Heart left ventricle (tissue), 16 donors: Measurements from ENCODE around the gene PADI1. TPM values are rescaled to one million over a fixed set of nuclear protein-coding genes. Genes with fewer than 3 reads are reported as not detected.

Experiments
- ATAC-seq, 4 donors: fragments of 200-7000 bp; cut with Tn5 transposase; one replicate each; pipeline ENCODE4 v1.9.1; 2020 to 2022; ENCODE audit warnings: moderate library complexity in 4 of 4, mild to moderate bottlenecking in 3 of 4, moderate number of reproducible peaks in 1 of 4
- DNase-seq, 5 donors: peaks; one replicate each; pipeline ENCODE4 v3.0.0-alpha.2; 2020
- H3K27ac ChIP-seq, 12 donors: fragments of 200-600 bp; sonication (generic) in 4 of 12; one replicate each; pipeline versions ENCODE4 v1.5.0 to v1.8.0; 2016 to 2022; ENCODE audit warnings: mild to moderate bottlenecking in 2 of 12
- H3K27me3 ChIP-seq, 9 donors: fragments of 200-600 bp; sonication (generic) in 2 of 9; one replicate each; pipeline versions ENCODE4 v1.5.1 to v1.8.0; 2016 to 2022; ENCODE audit warnings: mild to moderate bottlenecking in 3 of 9
- H3K36me3 ChIP-seq, 9 donors: fragments of 200-600 bp; sonication (generic) in 2 of 9; one replicate each; pipeline versions ENCODE4 v1.5.0 to v1.8.0; 2018 to 2022; ENCODE audit warnings: mild to moderate bottlenecking in 2 of 9
- H3K4me1 ChIP-seq, 12 donors: fragments of 200-600 bp; sonication (generic) in 4 of 12; one replicate each; pipeline versions ENCODE4 v1.5.0 to v1.8.0; 2016 to 2022; ENCODE audit warnings: mild to moderate bottlenecking in 3 of 12
- H3K4me3 ChIP-seq, 12 donors: fragments of 200-600 bp; sonication (generic) in 4 of 12; one replicate each; pipeline versions ENCODE4 v1.5.0 to v1.8.0; 2017 to 2022; ENCODE audit warnings: mild to moderate bottlenecking in 9 of 12, moderate library complexity in 4 of 12
- H3K9me3 ChIP-seq, 12 donors: fragments of 200-600 bp; sonication (generic) in 4 of 12; one replicate each; pipeline versions ENCODE4 v1.5.0 to v1.8.0; 2016 to 2022; ENCODE audit warnings: mild to moderate bottlenecking in 1 of 12
- POLR2A ChIP-seq, 2 donors: fragments of 450-650 bp; IDR thresholded peaks; one replicate each; pipeline ENCODE4 v1.6.1; 2017; ENCODE audit warnings: antibody characterized with exemption in 2 of 2, mild to moderate bottlenecking in 2 of 2, moderate library complexity in 2 of 2
- WGBS, 4 donors: extraction: QIAGEN DNeasy Blood & Tissue Kit in 2 of 4; methylation state at CpG; one replicate each; pipeline versions ENCODE4 v1.1.5 to v1.1.7; 2013 to 2018; 5-methylcytosine and 5-hydroxymethylcytosine counted together
- intact Hi-C, 10 donors: fragments of 100-400 bp; cut with DNase I; formaldehyde crosslinking; loops; one replicate each; pipeline versions ENCODE4 v1.11.1 to v1.14.2; 2022
- polyA plus RNA-seq, 2 donors: library from polyadenylated mRNA; stranded (reverse); fragments of 200-250 nt; gene quantifications; one replicate each; pipeline ENCODE4 v1.2.3, GENCODE V29; 2013
- total RNA-seq, 9 donors: library from RNA; depleted of rRNA in 2 of 9; stranded (reverse); fragments of >200 nt in 2 of 9; fragmentation: NEBNext Ultra II Directional in 3 of 9; extraction: Animal tissue kit (Norgen Biotek cat#: 25700) in 3 of 9; gene quantifications; one replicate each; pipeline versions ENCODE4 v1.1.0 to v1.2.4, GENCODE V29; 2016 to 2023
- TF ChIP-seq, protein P1 (sequence below), 12 donors: fragments of 200-600 bp; sonication (generic) in 4 of 12; IDR thresholded peaks; one replicate each; pipeline versions ENCODE4 v1.5.0 to v1.8.0; 2018 to 2022; ENCODE audit warnings: antibody characterized with exemption in 12 of 12, mild to moderate bottlenecking in 5 of 12
- donor health status: ischemic (EF 13 %, LVEDD 7.1; RV severe dilation, severe dysfunction).
- donor health status: healthy with polysubstance abuse.
- donor health status: DM: no; HTN: yes; CAD: no.
- donor health status: DM: no; HTN: no; CAD: no.
- donor health status: ischemic (EF 25% LVEDD 6.9; RV normal size, moderate dysfunction).
- donor health status: ischemic (EF 25% LVEDD 5.7; RV mildly dilated, moderate dysfunction).
- donor health status: healthy.
- donor health status: DM: yes; HTN: yes; CAD: no.
- donor health status: ischemic (EF 35%, LVEDD 5.7; RV mildly dilated, moderate dysfunction).
- donor health status: nonischemic (EF 11% LVEDD 7.7; RV severe dilation, severe dysfunction).
- donor health status: DM: yes; HTN: yes; CAD: no.
- donor health status: PGD.
- donor health status: ischemic (EF 29% LVEDD 5.4; RV normal size, mild dysfunction).
- donor health status: nonischemic (EF 23%, LVEDD 6.1; RV moderate dilation, normal function).

PADI1 gene
- total and polyA plus RNA-seq, 11 donors: 0.04 TPM; not detected in 10

DNA sequence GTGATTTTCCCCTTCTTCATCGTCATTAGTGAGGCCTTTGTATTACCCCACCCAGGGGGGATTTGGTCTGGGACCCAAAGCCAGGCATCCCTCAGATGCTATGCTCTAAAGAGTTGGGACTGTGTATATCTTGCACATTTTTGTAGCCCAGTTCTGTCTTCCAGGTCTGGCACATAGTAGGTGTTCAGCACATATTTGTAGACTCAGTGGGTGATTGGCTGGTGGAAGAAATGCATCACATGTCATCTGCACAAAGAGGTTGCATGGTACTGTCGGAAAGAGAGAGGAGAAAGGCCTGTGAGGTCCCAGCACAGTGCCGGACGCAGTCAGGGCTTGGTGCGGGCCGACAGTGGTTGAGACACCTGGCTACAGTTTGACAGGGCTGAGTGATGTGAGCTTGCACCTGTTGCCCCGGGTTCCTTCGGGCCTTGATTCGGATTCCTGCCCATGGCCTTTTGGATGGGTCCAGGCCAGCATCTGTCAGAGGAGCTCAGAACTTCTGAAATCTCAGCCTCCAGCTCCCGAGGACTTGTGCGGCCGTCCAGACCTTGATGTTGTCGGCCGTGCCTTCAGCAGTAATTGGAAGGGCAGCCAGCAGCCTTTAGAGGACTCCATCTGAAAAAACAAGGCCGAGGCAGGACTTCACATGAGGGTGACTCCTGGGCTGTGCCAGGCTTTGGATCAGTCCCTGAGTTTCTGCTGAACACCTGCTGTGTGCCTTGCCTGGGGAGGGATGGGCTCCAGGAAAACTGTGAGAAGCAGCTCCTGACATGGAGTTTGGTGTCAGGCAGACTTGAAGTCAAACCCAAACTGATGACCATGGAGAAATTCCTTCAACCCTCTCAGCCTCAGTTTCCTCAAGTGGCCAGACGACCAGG, 40.9 kb upstream of the PADI1 start:
- no peak for DNase-seq
- no peaks in the 10 kb centered on the region for H3K4me1 ChIP-seq
- ATAC-seq: no peak
- no peaks in the 10 kb centered on the region for H3K36me3 ChIP-seq
- H3K27ac ChIP-seq: no peak overlapping the region
- H3K4me3 ChIP-seq: no peak overlapping the region
- H3K9me3 ChIP-seq: peaks cover 0 to 2% (median 0%) of the 10 kb centered on the region in 12 donors
- 71 to 78% (median 75%) methylated on average over 10 to 16 of the region's 16 CpGs for WGBS, 4 donors
- peaks cover 0 to 13% (median 0%) of the 10 kb centered on the region in 9 donors for H3K27me3 ChIP-seq
- intact Hi-C loops: no loop called here
- TF ChIP-seq POLR2A (IDR thresholded peaks at IDR 0.05): no peak
- TF ChIP-seq, protein P1, sequence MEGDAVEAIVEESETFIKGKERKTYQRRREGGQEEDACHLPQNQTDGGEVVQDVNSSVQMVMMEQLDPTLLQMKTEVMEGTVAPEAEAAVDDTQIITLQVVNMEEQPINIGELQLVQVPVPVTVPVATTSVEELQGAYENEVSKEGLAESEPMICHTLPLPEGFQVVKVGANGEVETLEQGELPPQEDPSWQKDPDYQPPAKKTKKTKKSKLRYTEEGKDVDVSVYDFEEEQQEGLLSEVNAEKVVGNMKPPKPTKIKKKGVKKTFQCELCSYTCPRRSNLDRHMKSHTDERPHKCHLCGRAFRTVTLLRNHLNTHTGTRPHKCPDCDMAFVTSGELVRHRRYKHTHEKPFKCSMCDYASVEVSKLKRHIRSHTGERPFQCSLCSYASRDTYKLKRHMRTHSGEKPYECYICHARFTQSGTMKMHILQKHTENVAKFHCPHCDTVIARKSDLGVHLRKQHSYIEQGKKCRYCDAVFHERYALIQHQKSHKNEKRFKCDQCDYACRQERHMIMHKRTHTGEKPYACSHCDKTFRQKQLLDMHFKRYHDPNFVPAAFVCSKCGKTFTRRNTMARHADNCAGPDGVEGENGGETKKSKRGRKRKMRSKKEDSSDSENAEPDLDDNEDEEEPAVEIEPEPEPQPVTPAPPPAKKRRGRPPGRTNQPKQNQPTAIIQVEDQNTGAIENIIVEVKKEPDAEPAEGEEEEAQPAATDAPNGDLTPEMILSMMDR (IDR thresholded peaks at IDR 0.05): no peak

GRCh38 chr1:17165823-17166222, 39.1 kb upstream of the PADI1 start:
- intact Hi-C loops: no loop called here
- Histone ChIP-seq H3K36me3 (no peaks in the 10 kb centered on the region), H3K27ac (no peak overlapping the region), H3K4me1 (no peaks in the 10 kb centered on the region), H3K4me3 (no peak overlapping the region), H3K27me3 (peaks cover 0 to 13% (median 0%) of the 10 kb centered on the region in 9 donors), H3K9me3 (peaks cover 0 to 2% (median 0%) of the 10 kb centered on the region in 12 donors)
- ATAC-seq (no peak), DNase-seq (no peak)
- TF ChIP-seq, protein P1 (IDR thresholded peaks at IDR 0.05): no peak
- no peak for TF ChIP-seq POLR2A (IDR thresholded peaks at IDR 0.05)
- 50 to 71% (median 63%) methylated on average over 1 of the region's 1 CpG for WGBS, 4 donors

- no peak for DNase-seq
- peaks cover 0 to 13% (median 0%) of the 10 kb centered on the region in 9 donors for H3K27me3 ChIP-seq
- H3K4me1 ChIP-seq: no peaks in the 10 kb centered on the region
- no peak for ATAC-seq
- H3K36me3 ChIP-seq: no peaks in the 10 kb centered on the region
- H3K9me3 ChIP-seq: no peaks in the 10 kb centered on the region
- 11 to 14% (median 12%) methylated on average over 3 to 4 of the region's 4 CpGs for WGBS, 4 donors
- intact Hi-C loops: no loop called here
- H3K27ac ChIP-seq: no peak overlapping the region
- no peak for TF ChIP-seq POLR2A (IDR thresholded peaks at IDR 0.05)
- TF ChIP-seq, protein P1 (IDR thresholded peaks at IDR 0.05): no peak
- no peak overlapping the region for H3K4me3 ChIP-seq
Measured at GRCh38 chr1:17167041-17167785, 37.7 kb upstream of the PADI1 start.

GRCh38 chr1:17167786-17168090, 37.2 kb upstream of the PADI1 start:
- no peaks in the 10 kb centered on the region for H3K9me3 ChIP-seq
- DNase-seq (no peak), ATAC-seq (no peak)
- TF ChIP-seq POLR2A (IDR thresholded peaks at IDR 0.05): no peak
- TF ChIP-seq, protein P1 (IDR thresholded peaks at IDR 0.05): no peak
- H3K27ac ChIP-seq: no peak overlapping the region
- no peaks in the 10 kb centered on the region for H3K4me1 ChIP-seq
- H3K27me3 ChIP-seq: peaks cover 0 to 13% (median 0%) of the 10 kb centered on the region in 9 donors
- no peak overlapping the region for H3K4me3 ChIP-seq
- 74 to 82% (median 77%) methylated on average over 4 to 5 of the region's 5 CpGs for WGBS, 4 donors
- intact Hi-C loops: no loop called here
- H3K36me3 ChIP-seq: no peaks in the 10 kb centered on the region
